Esophagus muscularis mucosa (tissue), 3 donors: Measurements from ENCODE around the gene TIMM21.

Experiments used
- POLR2AphosphoS5 ChIP-seq, 2 donors: sonication (generic); formaldehyde crosslinking; IDR thresholded peaks; one replicate each; pipeline ENCODE4 v1.6.1; 2017; ENCODE audit warnings: antibody characterized with exemption in 2 of 2
- TF ChIP-seq, protein P1 (sequence below), 3 experiments: fragments of 200-600 bp in 2 of 3; fragments of 450-650 bp in 1 of 3; sonication (generic) in 2 of 3; IDR thresholded peaks; one replicate each; pipeline ENCODE4 v1.5.1; 2017 to 2019; ENCODE audit warnings: antibody characterized with exemption in 3 of 3, mild to moderate bottlenecking in 2 of 3, moderate library complexity in 1 of 3

DNA sequence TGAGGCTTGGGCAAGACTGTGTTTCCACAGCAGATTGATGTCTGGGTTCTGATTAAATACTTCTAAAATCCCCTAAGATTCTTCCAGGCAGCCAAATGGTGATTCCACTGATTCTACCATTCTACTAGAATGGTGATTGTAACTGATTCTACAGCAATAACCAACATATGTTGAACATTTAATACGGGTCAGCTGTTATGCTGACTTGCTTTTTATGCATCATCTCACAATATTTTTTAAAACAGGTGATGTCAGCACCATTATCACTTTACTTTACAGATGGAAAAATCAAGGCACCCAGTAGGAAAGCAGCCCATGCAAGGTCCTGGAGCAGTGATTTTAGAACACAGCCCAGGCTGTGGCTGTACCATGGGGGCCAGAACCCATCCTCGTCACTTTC lies 37.5 kb downstream of the TIMM21 start:
- TF ChIP-seq, protein P1, sequence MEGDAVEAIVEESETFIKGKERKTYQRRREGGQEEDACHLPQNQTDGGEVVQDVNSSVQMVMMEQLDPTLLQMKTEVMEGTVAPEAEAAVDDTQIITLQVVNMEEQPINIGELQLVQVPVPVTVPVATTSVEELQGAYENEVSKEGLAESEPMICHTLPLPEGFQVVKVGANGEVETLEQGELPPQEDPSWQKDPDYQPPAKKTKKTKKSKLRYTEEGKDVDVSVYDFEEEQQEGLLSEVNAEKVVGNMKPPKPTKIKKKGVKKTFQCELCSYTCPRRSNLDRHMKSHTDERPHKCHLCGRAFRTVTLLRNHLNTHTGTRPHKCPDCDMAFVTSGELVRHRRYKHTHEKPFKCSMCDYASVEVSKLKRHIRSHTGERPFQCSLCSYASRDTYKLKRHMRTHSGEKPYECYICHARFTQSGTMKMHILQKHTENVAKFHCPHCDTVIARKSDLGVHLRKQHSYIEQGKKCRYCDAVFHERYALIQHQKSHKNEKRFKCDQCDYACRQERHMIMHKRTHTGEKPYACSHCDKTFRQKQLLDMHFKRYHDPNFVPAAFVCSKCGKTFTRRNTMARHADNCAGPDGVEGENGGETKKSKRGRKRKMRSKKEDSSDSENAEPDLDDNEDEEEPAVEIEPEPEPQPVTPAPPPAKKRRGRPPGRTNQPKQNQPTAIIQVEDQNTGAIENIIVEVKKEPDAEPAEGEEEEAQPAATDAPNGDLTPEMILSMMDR (IDR thresholded peaks at IDR 0.05) = no peak
- no peak for TF ChIP-seq POLR2AphosphoS5 (IDR thresholded peaks at IDR 0.05)
